Measurements from ENCODE around the gene RPS19BP1. TPM values are rescaled to one million over a fixed set of nuclear protein-coding genes. Genes with fewer than 3 reads are reported as not detected.

The RPS19BP1 gene
- polyA plus RNA-seq, 2 of the 4 experiments (the other 2 are of a cell fraction) = 51.1 to 74.0 TPM

DNA sequence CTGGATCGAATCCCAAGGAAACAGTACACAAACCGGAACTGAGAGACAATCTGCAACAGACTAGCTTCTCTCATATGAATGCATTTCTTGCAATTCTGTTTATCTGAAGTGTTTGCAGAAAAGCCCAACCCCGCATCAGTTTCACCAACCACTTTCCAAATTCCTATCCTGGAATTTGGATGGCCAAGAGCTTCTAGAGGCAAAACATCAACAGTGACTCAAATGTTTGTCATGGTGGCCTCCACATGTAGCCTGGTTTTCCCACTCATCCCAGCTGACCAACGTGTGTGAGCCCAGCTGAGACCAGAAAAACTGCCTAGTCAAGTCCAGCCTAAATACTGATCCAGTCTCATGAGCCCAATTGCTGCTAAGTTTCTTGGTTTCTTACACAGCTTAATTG, 38.8 kb downstream of the RPS19BP1 start (continued):
- TF ChIP-seq, protein P1, sequence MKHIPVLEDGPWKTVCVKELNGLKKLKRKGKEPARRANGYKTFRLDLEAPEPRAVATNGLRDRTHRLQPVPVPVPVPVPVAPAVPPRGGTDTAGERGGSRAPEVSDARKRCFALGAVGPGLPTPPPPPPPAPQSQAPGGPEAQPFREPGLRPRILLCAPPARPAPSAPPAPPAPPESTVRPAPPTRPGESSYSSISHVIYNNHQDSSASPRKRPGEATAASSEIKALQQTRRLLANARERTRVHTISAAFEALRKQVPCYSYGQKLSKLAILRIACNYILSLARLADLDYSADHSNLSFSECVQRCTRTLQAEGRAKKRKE (CRISPR knock-in tag; IDR thresholded peaks at IDR 0.05; ENCODE audit: low read depth) = no peak
- TF ChIP-seq FOXS1 (CRISPR knock-in tag; IDR thresholded peaks at IDR 0.05) = no peak
- TF ChIP-seq SREBF2 (IDR thresholded peaks at IDR 0.05) = no peak

DNA sequence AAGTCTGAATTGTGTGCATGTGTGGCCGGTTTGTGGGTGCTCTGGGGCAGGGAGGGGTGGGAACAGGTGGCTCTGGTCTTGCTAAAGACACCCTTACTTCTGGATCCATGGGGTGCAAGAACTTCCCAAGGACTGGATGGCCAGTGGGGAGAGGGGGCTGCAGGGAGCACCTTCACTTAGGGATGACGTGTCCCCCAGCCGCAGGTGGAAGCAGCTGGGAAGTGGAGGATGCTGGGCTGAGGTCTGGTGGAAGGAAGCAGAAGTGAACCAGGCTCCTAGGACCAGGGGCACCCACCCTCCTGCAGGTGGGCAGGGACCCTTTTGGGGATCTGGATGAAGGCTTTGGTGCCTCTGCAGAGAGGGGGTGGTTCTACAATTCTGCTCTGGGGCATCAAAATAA, 40.4 kb downstream of the RPS19BP1 start:
- Histone ChIP-seq H3K4me1 (no peaks in the 10 kb centered on the region), H3K4me2 (no peak overlapping the region), H3K9me3 (no peaks in the 10 kb centered on the region), H3K27ac (no peak overlapping the region), H3K4me3 (no peak overlapping the region)
- CTCF ChIA-PET = interaction anchor here (0.6 to 6.7 kb wide), 8 partner anchors 9 to 533 kb away, joined by 3 to 80 read pairs (median 12); partner anchors contain the start of genes MIEF1 and RPS19BP1
- WGBS (ENCODE audit: missing lambda C conversion rate) = 62% methylated on average over 3 of the region's 3 CpGs
- FAIRE-seq = no peak
- POLR2A ChIA-PET = no interaction called here
- no peak for ATAC-seq
- DNase-seq (ENCODE audit: low read depth in 1 of 2, low spot score in 1 of 2) = no peak
- TF ChIP-seq HOXA7 (CRISPR knock-in tag; IDR thresholded peaks at IDR 0.05) (no peak), NPAS2 (CRISPR knock-in tag; IDR thresholded peaks at IDR 0.05; ENCODE audit: borderline replicate concordance) (no peak), EP300 (IDR thresholded peaks at IDR 0.05) (no peak), HOXB5 (CRISPR knock-in tag; IDR thresholded peaks at IDR 0.05) (no peak), EHMT2 (IDR thresholded peaks at IDR 0.05; ENCODE audit: low read depth) (no peak), TP53 (CRISPR knock-in tag; IDR thresholded peaks at IDR 0.05) (no peak), GATA3 (IDR thresholded peaks at IDR 0.05; ENCODE audit: borderline replicate concordance) (no peak), FOSB (CRISPR knock-in tag; IDR thresholded peaks at IDR 0.05) (no peak)
- TF ChIP-seq, protein P2, sequence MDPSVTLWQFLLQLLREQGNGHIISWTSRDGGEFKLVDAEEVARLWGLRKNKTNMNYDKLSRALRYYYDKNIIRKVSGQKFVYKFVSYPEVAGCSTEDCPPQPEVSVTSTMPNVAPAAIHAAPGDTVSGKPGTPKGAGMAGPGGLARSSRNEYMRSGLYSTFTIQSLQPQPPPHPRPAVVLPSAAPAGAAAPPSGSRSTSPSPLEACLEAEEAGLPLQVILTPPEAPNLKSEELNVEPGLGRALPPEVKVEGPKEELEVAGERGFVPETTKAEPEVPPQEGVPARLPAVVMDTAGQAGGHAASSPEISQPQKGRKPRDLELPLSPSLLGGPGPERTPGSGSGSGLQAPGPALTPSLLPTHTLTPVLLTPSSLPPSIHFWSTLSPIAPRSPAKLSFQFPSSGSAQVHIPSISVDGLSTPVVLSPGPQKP (IDR thresholded peaks at IDR 0.05; ENCODE audit: low read depth, low read length) = no peak

DNA sequence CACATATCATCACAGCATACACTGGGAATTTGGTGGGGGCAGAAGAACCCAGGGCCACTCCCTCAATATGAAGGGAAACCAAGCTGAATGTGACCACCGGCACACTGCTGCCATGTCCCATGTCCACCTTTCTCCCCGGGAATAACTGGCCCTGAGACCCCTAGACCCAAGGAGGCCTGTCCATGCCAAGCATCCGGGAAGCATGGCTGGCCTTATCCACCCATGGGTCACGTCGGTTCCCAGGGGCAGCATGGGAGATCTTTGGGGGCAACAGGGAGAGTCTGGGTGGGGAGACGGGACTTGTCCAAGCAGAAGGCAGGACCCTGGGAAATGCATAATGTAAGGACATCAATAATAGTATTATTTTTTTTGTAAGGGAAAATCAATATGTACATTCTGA, 40.9 kb downstream of the RPS19BP1 start:
- Histone ChIP-seq H3K4me2 (no peak overlapping the region), H3K9me3 (no peaks in the 10 kb centered on the region), H3K27ac (no peak overlapping the region), H3K4me1 (no peaks in the 10 kb centered on the region), H3K4me3 (no peak overlapping the region)
- DNase-seq (ENCODE audit: low read depth in 1 of 2, low spot score in 1 of 2) (no peak), FAIRE-seq (no peak), ATAC-seq (no peak)
- WGBS (ENCODE audit: missing lambda C conversion rate) = 55% methylated on average over 6 of the region's 6 CpGs
- no peak for TF ChIP-seq KDM5A (IDR thresholded peaks at IDR 0.05)
- TF ChIP-seq HOXB13 (CRISPR knock-in tag; IDR thresholded peaks at IDR 0.05; ENCODE audit: low read depth) = no peak
- TF ChIP-seq CHD2 (IDR thresholded peaks at IDR 0.05; ENCODE audit: low read length, partially characterized antibody) = no peak
- no peak for TF ChIP-seq MAFK (IDR thresholded peaks at IDR 0.05; ENCODE audit: partially characterized antibody)
- no peak for TF ChIP-seq EP300 (IDR thresholded peaks at IDR 0.05)
- no peak for TF ChIP-seq TP53 (CRISPR knock-in tag; IDR thresholded peaks at IDR 0.05)
- TF ChIP-seq, protein P3, sequence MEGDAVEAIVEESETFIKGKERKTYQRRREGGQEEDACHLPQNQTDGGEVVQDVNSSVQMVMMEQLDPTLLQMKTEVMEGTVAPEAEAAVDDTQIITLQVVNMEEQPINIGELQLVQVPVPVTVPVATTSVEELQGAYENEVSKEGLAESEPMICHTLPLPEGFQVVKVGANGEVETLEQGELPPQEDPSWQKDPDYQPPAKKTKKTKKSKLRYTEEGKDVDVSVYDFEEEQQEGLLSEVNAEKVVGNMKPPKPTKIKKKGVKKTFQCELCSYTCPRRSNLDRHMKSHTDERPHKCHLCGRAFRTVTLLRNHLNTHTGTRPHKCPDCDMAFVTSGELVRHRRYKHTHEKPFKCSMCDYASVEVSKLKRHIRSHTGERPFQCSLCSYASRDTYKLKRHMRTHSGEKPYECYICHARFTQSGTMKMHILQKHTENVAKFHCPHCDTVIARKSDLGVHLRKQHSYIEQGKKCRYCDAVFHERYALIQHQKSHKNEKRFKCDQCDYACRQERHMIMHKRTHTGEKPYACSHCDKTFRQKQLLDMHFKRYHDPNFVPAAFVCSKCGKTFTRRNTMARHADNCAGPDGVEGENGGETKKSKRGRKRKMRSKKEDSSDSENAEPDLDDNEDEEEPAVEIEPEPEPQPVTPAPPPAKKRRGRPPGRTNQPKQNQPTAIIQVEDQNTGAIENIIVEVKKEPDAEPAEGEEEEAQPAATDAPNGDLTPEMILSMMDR (IDR thresholded peaks at IDR 0.05) = no peak
- TF ChIP-seq RCOR1 (IDR thresholded peaks at IDR 0.05; ENCODE audit: low read depth, low read length) = no peak
- TF ChIP-seq ZNF302 (CRISPR knock-in tag; IDR thresholded peaks at IDR 0.05) = no peak
- TF ChIP-seq HOXB5 (CRISPR knock-in tag; IDR thresholded peaks at IDR 0.05) = no peak
- TF ChIP-seq CEBPB (IDR thresholded peaks at IDR 0.05) = no peak
- no peak for TF ChIP-seq SREBF2 (IDR thresholded peaks at IDR 0.05)
- ChIA-PET CTCF (interaction anchor here (0.9 to 6.7 kb wide), 5 partner anchors 9 to 43 kb away, joined by 3 to 80 read pairs (median 13); partner anchors contain the start of gene RPS19BP1), POLR2A (no interaction called here)
